Parietal lobe (tissue), 2 donors: ENCODE results near the gene C19orf73. TPM values are rescaled to one million over a fixed set of nuclear protein-coding genes. Genes with fewer than 3 reads are reported as not detected.

Source experiments
- small RNA-seq: library from RNA; depleted of rRNA; stranded (forward); fragments of <200 nt; gene quantifications from one replicate; pipeline ENCODE3, GENCODE V24; 2014; ENCODE audit warnings: low replicate concordance
- total RNA-seq: library from RNA; depleted of rRNA; stranded (reverse); fragments of >200 nt; gene quantifications from one replicate; pipeline ENCODE4 v1.2.3, GENCODE V29; 2014

C19orf73 gene, protein sequence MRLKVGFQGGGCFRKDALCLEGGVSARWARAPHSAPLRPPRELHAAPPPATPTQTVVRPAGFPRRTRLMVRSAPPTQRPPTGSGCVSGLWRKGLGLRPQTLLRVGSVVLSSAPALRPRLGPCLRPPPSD
- not detected for total RNA-seq

DNA sequence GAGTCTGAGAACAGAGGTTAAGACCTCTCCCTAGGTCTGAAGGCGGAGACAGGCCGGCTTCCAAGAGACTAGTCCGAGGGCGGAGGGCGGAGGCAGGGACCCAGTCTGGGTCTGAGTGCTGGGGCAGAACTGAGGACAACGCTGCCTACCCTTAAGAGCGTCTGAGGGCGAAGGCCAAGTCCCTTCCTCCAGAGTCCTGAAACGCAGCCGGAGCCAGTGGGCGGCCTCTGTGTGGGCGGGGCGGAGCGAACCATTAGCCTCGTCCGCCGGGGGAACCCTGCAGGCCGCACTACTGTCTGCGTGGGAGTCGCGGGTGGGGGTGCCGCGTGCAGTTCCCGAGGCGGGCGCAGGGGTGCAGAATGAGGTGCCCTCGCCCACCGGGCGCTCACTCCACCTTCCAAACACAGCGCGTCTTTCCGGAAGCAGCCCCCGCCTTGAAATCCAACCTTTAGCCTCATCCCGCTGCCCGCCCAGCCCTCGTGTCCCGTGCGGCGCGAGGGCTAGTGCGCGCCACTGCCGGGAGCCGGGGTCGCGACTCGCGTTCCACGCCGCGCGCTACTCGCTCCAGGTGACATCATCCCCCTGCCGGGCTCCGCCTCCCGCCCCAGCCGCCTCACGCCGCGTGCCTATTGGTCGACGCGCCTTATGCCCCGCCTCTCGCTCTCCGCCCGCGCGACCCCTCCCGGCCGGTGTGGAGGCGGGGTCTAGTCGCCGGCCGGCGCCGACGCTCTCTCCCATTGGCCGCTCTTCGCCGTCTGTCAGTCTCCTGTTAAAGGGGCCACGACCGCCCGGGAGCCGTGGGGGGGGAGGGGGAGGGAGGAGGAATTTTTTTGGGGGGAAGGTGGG, at the start of gene C19orf73:
Gene C19orf73, minus strand, starts transcription at position 579 of the 846 bp plus-strand sequence. Its CDS starts 121 bp downstream, at position 458.

GRCh38 chr19:49157445-49158224, 38.7 kb upstream of the C19orf73 start, which contains the start of gene TRPM4:
Gene TRPM4 (plus strand): TSS chr19:49157792. CDS start chr19:49157867, 75 bp downstream.

GRCh38 chr19:49155005-49155819, 36.3 kb upstream of the C19orf73 start, which contains the start of gene HRC:
Gene HRC (minus strand): TSS chr19:49155396. CDS start chr19:49155237, 159 bp downstream.

DNA sequence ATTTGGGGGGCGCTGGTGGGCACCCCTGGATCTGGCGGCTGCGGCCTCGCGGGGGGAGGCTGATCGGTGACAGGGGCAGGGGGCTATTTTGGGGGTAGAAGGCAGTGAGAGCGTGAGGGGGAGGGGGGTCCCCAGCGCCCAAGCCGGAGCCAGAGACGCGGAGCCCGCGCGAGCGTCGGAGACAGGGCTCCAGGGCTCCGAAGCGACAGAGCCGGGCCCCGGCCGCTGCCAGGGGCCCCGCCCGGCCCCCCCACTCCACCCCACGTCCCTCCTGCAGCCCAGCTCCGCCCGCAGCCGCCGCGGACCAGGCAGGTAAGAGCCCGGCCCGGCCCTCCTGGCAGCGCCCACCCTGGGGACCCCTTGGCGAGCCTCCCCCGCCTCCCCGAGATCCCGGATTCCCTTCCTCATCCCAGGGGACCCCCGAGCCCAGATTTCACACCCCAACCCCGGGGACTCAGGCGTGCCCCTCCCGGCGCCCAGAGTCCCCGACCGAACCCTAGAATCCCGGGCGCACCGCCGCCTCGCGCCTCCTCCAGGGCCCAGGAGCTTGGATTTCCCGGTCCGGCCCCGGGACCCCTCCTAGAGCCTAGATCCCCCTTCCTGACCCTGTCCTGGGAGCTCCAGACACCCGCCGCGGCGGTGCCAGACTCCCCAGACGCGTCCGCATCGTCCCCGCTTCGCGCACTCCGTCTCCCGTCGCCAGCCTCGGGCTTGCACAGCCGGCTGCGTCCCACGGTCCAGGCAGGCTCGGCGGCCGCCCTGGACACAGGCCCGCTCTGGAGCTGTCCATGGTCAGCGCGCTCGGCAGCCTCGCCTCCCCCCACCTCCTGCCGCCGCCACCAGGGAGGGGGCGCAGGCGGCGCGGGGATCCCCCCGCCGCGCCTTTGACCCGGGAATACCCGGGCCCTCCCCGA, 725 bp upstream of the C19orf73 start, which contains the start of gene PPFIA3:
Gene PPFIA3, plus strand, starts transcription at position 134 of the 914 bp plus-strand sequence. CDS start 8,330 bp downstream, outside the sequence.

DNA sequence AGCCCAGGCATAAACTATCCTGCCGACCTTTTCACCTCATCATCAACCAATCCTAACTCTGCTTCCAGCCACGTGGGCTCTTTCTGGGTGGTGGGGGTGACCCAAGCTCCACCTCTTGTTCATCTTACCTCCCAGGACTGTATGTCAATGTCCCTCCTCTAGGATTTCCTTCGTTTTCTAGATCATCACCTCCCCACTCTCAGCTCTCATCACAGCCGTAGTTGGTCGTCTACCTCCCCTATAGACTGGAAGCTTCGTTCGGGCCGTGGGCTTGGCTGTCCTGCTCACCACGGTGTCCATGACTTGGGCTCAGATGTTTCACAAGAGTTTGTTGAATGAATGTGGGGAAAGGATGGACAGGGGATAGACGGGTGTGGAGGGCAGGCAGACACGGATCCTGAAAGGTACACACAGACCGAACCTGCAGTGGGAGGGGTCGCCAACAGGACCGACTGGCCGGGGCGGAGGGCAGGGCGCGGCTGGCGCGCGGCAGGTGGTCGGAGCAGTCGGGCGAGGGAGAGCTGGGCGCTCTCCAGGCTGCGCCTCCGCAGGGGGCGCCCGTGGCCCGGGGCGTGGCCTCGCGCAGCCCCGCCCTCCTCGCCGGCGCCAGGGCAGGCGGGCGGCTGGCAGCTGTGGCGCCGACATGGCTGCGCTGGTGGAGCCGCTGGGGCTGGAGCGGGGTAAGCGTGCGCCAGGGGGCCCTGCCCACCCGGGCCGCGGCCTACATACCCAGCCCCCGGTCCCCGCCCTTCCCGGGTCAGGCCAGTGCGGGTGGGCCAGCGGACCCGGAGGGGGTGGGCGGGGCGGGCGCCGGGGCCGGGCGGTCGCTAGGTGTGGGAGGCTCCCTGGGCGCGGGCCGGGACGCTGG, 4.9 kb downstream of the C19orf73 start, which contains the start of gene LIN7B:
Gene LIN7B, plus strand, starts transcription at position 609 of the 868 bp plus-strand sequence. Its CDS starts 35 bp downstream, at position 644.

GRCh38 chr19:49085020-49085867, 33.7 kb downstream of the C19orf73 start, which contains the start of gene SNRNP70:
Gene SNRNP70 (plus strand): TSS chr19:49085451. CDS start chr19:49086415, 964 bp downstream.

Small RNA genes within 50 kb of the gene (small RNA-seq; reads per million reads assigned to genes)
- not detected for gene RN7SL708P

Other genes starting within 250 kb of the C19orf73 start
- gene PPP1R15A, start 246.7 kb downstream of the C19orf73 start, total RNA-seq, result 31.6 TPM
- not detected for gene TULP2, start 220.4 kb downstream of the C19orf73 start, total RNA-seq
- gene NUCB1, start 218.8 kb downstream of the C19orf73 start, total RNA-seq, result 46.6 TPM
- gene DHDH, start 185.4 kb downstream of the C19orf73 start, total RNA-seq, result not detected
- 7.8 TPM for gene BAX, start 164.3 kb downstream of the C19orf73 start, total RNA-seq
- 551 TPM for gene FTL, start 153.8 kb downstream of the C19orf73 start, total RNA-seq
- 27.5 TPM for gene GYS1, start 125.8 kb downstream of the C19orf73 start, total RNA-seq
- gene RUVBL2, start 125.3 kb downstream of the C19orf73 start, total RNA-seq, result 92.6 TPM
- gene LHB, start 102.1 kb downstream of the C19orf73 start, total RNA-seq, result not detected
- not detected for gene CGB3, start 94.8 kb downstream of the C19orf73 start, total RNA-seq
- not detected for gene CGB2, start 87.3 kb downstream of the C19orf73 start, total RNA-seq
- not detected for gene CGB1, start 82.2 kb downstream of the C19orf73 start, total RNA-seq
- gene CGB5, start 75.3 kb downstream of the C19orf73 start, total RNA-seq, result not detected
- not detected for gene CGB8, start 70.0 kb downstream of the C19orf73 start, total RNA-seq
- not detected for gene CGB7, start 61.4 kb downstream of the C19orf73 start, total RNA-seq
- gene NTF4, start 54.3 kb downstream of the C19orf73 start, total RNA-seq, result not detected
- not detected for gene KCNA7, start 46.4 kb downstream of the C19orf73 start, total RNA-seq
- 278 TPM for gene SNRNP70, start 33.7 kb downstream of the C19orf73 start, total RNA-seq
- gene LIN7B, start 4.8 kb downstream of the C19orf73 start, total RNA-seq, result 21.6 TPM
- 37.6 TPM for gene PPFIA3, start 401 bp upstream of the C19orf73 start, total RNA-seq
- gene HRC, start 36.3 kb upstream of the C19orf73 start, total RNA-seq, result 0.31 TPM
- gene TRPM4, start 38.6 kb upstream of the C19orf73 start, total RNA-seq, result 6.6 TPM
- gene SLC6A16, start 206.0 kb upstream of the C19orf73 start, total RNA-seq, result 0.94 TPM
- gene CD37, start 216.3 kb upstream of the C19orf73 start, total RNA-seq, result 0.94 TPM
- 9.4 TPM for gene TEAD2, start 243.3 kb upstream of the C19orf73 start, total RNA-seq
- gene DKKL1, start 244.7 kb upstream of the C19orf73 start, total RNA-seq, result 1.9 TPM